ENCODE results near the gene SPRR2E.
"Not testable (repeated sequence)": the region's sequence is repeated elsewhere in the genome, so short reads cannot be mapped to it uniquely, and the experiment has no call there.

SPRR2E gene

GRCh38 chr1:153094426-153094825, at the start of gene SPRR2E:
TSS of gene SPRR2E (minus strand) at chr1:153094526. CDS start at chr1:153093751, 775 bp downstream.
- no peak for DNase-seq

GRCh38 chr1:153141377-153141776, 47.1 kb upstream of the SPRR2E start:
- DNase-seq: no peak

GRCh38 chr1:153140484-153140883, 46.2 kb upstream of the SPRR2E start:
- DNase-seq: no peak

GRCh38 chr1:153133743-153134142, 39.4 kb upstream of the SPRR2E start:
- DNase-seq: no peak

GRCh38 chr1:153133267-153133666, 38.9 kb upstream of the SPRR2E start:
- DNase-seq: no peak

- not testable (repeated sequence) for DNase-seq
Observed at GRCh38 chr1:153128688-153129087, 34.4 kb upstream of the SPRR2E start.

- no peak for DNase-seq
Observed at GRCh38 chr1:153127296-153127695, 33.0 kb upstream of the SPRR2E start.

GRCh38 chr1:153125536-153125935, 31.2 kb upstream of the SPRR2E start:
- DNase-seq: no peak

GRCh38 chr1:153123793-153124192, 29.5 kb upstream of the SPRR2E start:
- DNase-seq: not testable (repeated sequence)

- DNase-seq: peak; percentile 64
Observed at GRCh38 chr1:153122831-153123421, 28.6 kb upstream of the SPRR2E start.

GRCh38 chr1:153120945-153121344, 26.6 kb upstream of the SPRR2E start:
- no peak for DNase-seq

- peak; percentile 4 for DNase-seq
Observed at GRCh38 chr1:153119491-153119971, 25.2 kb upstream of the SPRR2E start.

GRCh38 chr1:153115264-153115663, 20.9 kb upstream of the SPRR2E start:
- DNase-seq: not testable (repeated sequence)

GRCh38 chr1:153113416-153113815, 19.1 kb upstream of the SPRR2E start, which contains the start of gene SPRR2F:
TSS of gene SPRR2F (minus strand) at chr1:153113516. CDS start at chr1:153112733, 783 bp downstream.
- DNase-seq: no peak

- not testable (repeated sequence) for DNase-seq
Observed at GRCh38 chr1:153112454-153112853, 18.1 kb upstream of the SPRR2E start.

GRCh38 chr1:153100245-153100644, 5.9 kb upstream of the SPRR2E start:
- DNase-seq: peak; percentile 93

GRCh38 chr1:153099461-153100045, 5.2 kb upstream of the SPRR2E start:
- no peak for DNase-seq

- DNase-seq: no peak
Observed at GRCh38 chr1:153095764-153096163, 1.4 kb upstream of the SPRR2E start.

- DNase-seq: peak; percentile 40
Observed at GRCh38 chr1:153087652-153088051, 6.7 kb downstream of the SPRR2E start.

- peak; percentile 72 for DNase-seq
Observed at GRCh38 chr1:153081736-153082135, 12.6 kb downstream of the SPRR2E start.

- no peak for DNase-seq
Observed at GRCh38 chr1:153072806-153073726, 21.3 kb downstream of the SPRR2E start.

GRCh38 chr1:153071511-153071910, 22.8 kb downstream of the SPRR2E start, which contains the start of gene SPRR2B:
TSS of gene SPRR2B (minus strand) at chr1:153071611. CDS start at chr1:153070839, 772 bp downstream.
- no peak for DNase-seq

- no peak for DNase-seq
Observed at GRCh38 chr1:153070243-153070642, 24.1 kb downstream of the SPRR2E start.

All from NCI-H226 (cell line).